HUES6 (cell line): Measurements from ENCODE around the gene MBTPS2.

Source experiments
- H3K27ac ChIP-seq: 2 replicates; pipeline ENCODE4 v1.7.0; 2013; ENCODE audit warnings: low read depth, mild to moderate bottlenecking, low read length, inconsistent platforms
- H3K27me3 ChIP-seq: 2 replicates; pipeline ENCODE4 v1.6.1; 2013; ENCODE audit warnings: low read length; ENCODE audit not compliant: control insufficient read depth, insufficient read depth
- H3K36me3 ChIP-seq: 2 replicates; pipeline ENCODE4 v1.6.1; 2013; ENCODE audit warnings: low read length; ENCODE audit not compliant: control insufficient read depth, insufficient read depth
- H3K4me1 ChIP-seq: 2 replicates; pipeline ENCODE4 v1.6.1; 2013; ENCODE audit warnings: low read length; ENCODE audit not compliant: control insufficient read depth, insufficient read depth
- H3K4me3 ChIP-seq: 2 replicates; pipeline ENCODE4 v1.5.1; 2013; ENCODE audit warnings: low read depth, low read length
- H3K9ac ChIP-seq: one replicate; pipeline ENCODE4 v1.6.1; 2013; ENCODE audit warnings: mild to moderate bottlenecking, low read length
- H3K9me3 ChIP-seq: 2 replicates; pipeline ENCODE4 v1.6.1; 2013; ENCODE audit warnings: low read depth, low read length; ENCODE audit not compliant: control insufficient read depth, insufficient read depth

The MBTPS2 gene

GRCh38 chrX:21905953-21906352 lies 66.5 kb downstream of the MBTPS2 start:
- H3K9me3 ChIP-seq = 0 out of 2 replicates have a peak, but pooled peaks cover 5% of the 10 kb centered on the region
- no peak overlapping the region for H3K9ac ChIP-seq
- no peaks in the 10 kb centered on the region for H3K27me3 ChIP-seq
- H3K27ac ChIP-seq = peak overlapping the region; percentile 45; the same call in 1 of the 2 replicates
- peaks cover 20% of the 10 kb centered on the region for H3K4me1 ChIP-seq
- no peaks in the 10 kb centered on the region for H3K36me3 ChIP-seq
- no peak overlapping the region for H3K4me3 ChIP-seq

GRCh38 chrX:21907260-21907659 lies 67.8 kb downstream of the MBTPS2 start:
- Histone ChIP-seq H3K4me3 (no peak overlapping the region), H3K27me3 (no peaks in the 10 kb centered on the region; the same call in 1 of the 2 replicates), H3K9ac (no peak overlapping the region), H3K36me3 (no peaks in the 10 kb centered on the region), H3K9me3 (0 out of 2 replicates have a peak, but pooled peaks cover 5% of the 10 kb centered on the region), H3K4me1 (peaks cover 20% of the 10 kb centered on the region), H3K27ac (no peak overlapping the region)

- H3K27me3 ChIP-seq = no peaks in the 10 kb centered on the region; the same call in 1 of the 2 replicates
- H3K9me3 ChIP-seq = no peaks in the 10 kb centered on the region
- H3K9ac ChIP-seq = no peak overlapping the region
- H3K4me1 ChIP-seq = peaks cover 4% of the 10 kb centered on the region
- H3K4me3 ChIP-seq = no peak overlapping the region
- H3K36me3 ChIP-seq = no peaks in the 10 kb centered on the region
- H3K27ac ChIP-seq = no peak overlapping the region
Measured at GRCh38 chrX:21911481-21911880, 72.1 kb downstream of the MBTPS2 start.

- H3K36me3 ChIP-seq = no peaks in the 10 kb centered on the region
- H3K4me1 ChIP-seq = peaks cover 1% of the 10 kb centered on the region
- H3K27me3 ChIP-seq = no peaks in the 10 kb centered on the region; the same call in 1 of the 2 replicates
- no peak overlapping the region for H3K4me3 ChIP-seq
- H3K9me3 ChIP-seq = no peaks in the 10 kb centered on the region
- H3K9ac ChIP-seq = no peak overlapping the region
- no peak overlapping the region for H3K27ac ChIP-seq
Measured at GRCh38 chrX:21912220-21912619, 72.8 kb downstream of the MBTPS2 start.

- H3K4me3 ChIP-seq = no peak overlapping the region
- no peaks in the 10 kb centered on the region for H3K36me3 ChIP-seq
- H3K4me1 ChIP-seq = no peaks in the 10 kb centered on the region
- no peaks in the 10 kb centered on the region; the same call in 1 of the 2 replicates for H3K27me3 ChIP-seq
- H3K9me3 ChIP-seq = no peaks in the 10 kb centered on the region
- no peak overlapping the region for H3K9ac ChIP-seq
- no peak overlapping the region for H3K27ac ChIP-seq
Measured at GRCh38 chrX:21912989-21913388, 73.6 kb downstream of the MBTPS2 start.

GRCh38 chrX:21926116-21926515 lies 86.7 kb downstream of the MBTPS2 start:
- no peaks in the 10 kb centered on the region for H3K36me3 ChIP-seq
- H3K27me3 ChIP-seq = no peaks in the 10 kb centered on the region
- H3K4me3 ChIP-seq = no peak overlapping the region
- H3K27ac ChIP-seq = peak overlapping the region; percentile 97
- H3K9ac ChIP-seq = no peak overlapping the region
- 0 out of 2 replicates have a peak, but pooled peaks cover 3% of the 10 kb centered on the region for H3K9me3 ChIP-seq
- H3K4me1 ChIP-seq = peaks cover 26% of the 10 kb centered on the region

GRCh38 chrX:21926527-21927278 lies 87.3 kb downstream of the MBTPS2 start:
- peaks cover 26% of the 10 kb centered on the region for H3K4me1 ChIP-seq
- peak overlapping the region; percentile 97 for H3K27ac ChIP-seq
- no peaks in the 10 kb centered on the region for H3K9me3 ChIP-seq
- no peak overlapping the region for H3K4me3 ChIP-seq
- H3K9ac ChIP-seq = peak overlapping the region; percentile 70
- no peaks in the 10 kb centered on the region for H3K27me3 ChIP-seq
- H3K36me3 ChIP-seq = no peaks in the 10 kb centered on the region

GRCh38 chrX:21929209-21929608 lies 89.8 kb downstream of the MBTPS2 start:
- H3K9ac ChIP-seq = no peak overlapping the region

GRCh38 chrX:21930986-21931385 lies 91.6 kb downstream of the MBTPS2 start:
- Histone ChIP-seq H3K9ac (no peak overlapping the region), H3K4me1 (peaks cover 21% of the 10 kb centered on the region), H3K36me3 (no peaks in the 10 kb centered on the region), H3K27me3 (no peaks in the 10 kb centered on the region), H3K9me3 (no peaks in the 10 kb centered on the region), H3K27ac (no peak overlapping the region), H3K4me3 (no peak overlapping the region)

More at GRCh38 chrX:21929209-21929608, 89.8 kb downstream of the MBTPS2 start:
- Histone ChIP-seq H3K4me3 (no peak overlapping the region), H3K27me3 (no peaks in the 10 kb centered on the region), H3K27ac (no peak overlapping the region), H3K36me3 (no peaks in the 10 kb centered on the region), H3K9me3 (no peaks in the 10 kb centered on the region), H3K4me1 (peaks cover 22% of the 10 kb centered on the region)

- H3K27ac ChIP-seq = peak overlapping the region; percentile 54; the same call in 1 of the 2 replicates
- peaks cover 6% of the 10 kb centered on the region for H3K4me1 ChIP-seq
- no peaks in the 10 kb centered on the region for H3K36me3 ChIP-seq
- H3K4me3 ChIP-seq = no peak overlapping the region
- H3K27me3 ChIP-seq = no peaks in the 10 kb centered on the region
- no peaks in the 10 kb centered on the region for H3K9me3 ChIP-seq
- no peak overlapping the region for H3K9ac ChIP-seq
Measured at GRCh38 chrX:21932292-21933002, 93.0 kb downstream of the MBTPS2 start.

GRCh38 chrX:21933077-21933476 lies 93.7 kb downstream of the MBTPS2 start:
- Histone ChIP-seq H3K4me1 (peaks cover 2% of the 10 kb centered on the region; the same call in 1 of the 2 replicates), H3K9me3 (no peaks in the 10 kb centered on the region), H3K9ac (no peak overlapping the region), H3K27ac (no peak overlapping the region), H3K4me3 (no peak overlapping the region), H3K27me3 (peaks cover 2% of the 10 kb centered on the region; the same call in 1 of the 2 replicates), H3K36me3 (no peaks in the 10 kb centered on the region)
